Umbilical cord (tissue), 2 donors: ENCODE measurements around the gene MINK1. TPM values are rescaled to one million over a fixed set of nuclear protein-coding genes. Genes with fewer than 3 reads are reported as not detected.
"Not testable (repeated sequence)": the region's sequence is repeated elsewhere in the genome, so short reads cannot be mapped to it uniquely, and the experiment has no call there.

Experiments
- DNase-seq: peaks from one replicate; pipeline ENCODE4 v3.0.0-alpha.2; 2015; ENCODE audit warnings: low spot score
- total RNA-seq: library from RNA; depleted of rRNA; stranded (reverse); fragments of >200 nt; gene quantifications from one replicate; pipeline ENCODE4 v1.2.3, GENCODE V29; 2014; ENCODE audit warnings: low replicate concordance; ENCODE audit not compliant: insufficient read depth

The MINK1 gene
- total RNA-seq, 1 donor from 2014 or later, result 10.1 TPM

DNA sequence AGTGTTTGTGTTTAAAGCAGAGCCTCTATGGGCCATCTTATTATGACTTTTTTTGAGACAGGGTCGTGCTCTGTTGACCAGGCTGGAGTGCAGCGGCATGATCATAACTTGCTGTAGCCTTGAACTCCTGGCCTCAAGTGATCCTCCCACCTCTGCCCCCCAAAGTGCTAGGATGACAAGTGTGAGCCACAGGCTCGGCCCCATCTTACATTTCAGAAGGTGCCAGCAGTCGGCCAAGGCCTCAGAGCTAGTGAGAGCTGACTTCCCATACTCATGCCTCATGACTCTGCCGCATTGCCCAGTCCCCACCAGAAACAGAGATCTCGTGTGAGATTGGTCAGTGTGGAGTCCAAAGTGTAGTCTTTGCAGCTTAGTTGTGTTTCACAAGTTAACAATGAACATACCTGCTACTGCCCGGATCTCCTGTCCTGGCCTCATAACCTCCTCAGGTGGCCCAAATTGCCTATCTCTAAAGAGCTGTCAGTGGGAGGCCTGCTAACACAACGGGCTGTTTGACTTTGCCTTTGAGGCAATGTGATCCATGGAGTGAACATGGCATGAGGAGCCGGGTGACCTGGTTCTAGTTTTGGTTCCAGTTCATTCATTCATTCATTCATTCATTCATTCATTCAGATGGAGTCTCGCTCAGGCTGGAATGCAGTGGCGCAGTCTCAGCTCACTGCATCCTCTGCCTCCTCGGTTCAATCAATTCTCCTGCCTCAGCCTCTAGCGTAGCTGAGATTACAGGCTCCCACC is 13.7 kb downstream of the MINK1 start:
- no peak for DNase-seq

DNA sequence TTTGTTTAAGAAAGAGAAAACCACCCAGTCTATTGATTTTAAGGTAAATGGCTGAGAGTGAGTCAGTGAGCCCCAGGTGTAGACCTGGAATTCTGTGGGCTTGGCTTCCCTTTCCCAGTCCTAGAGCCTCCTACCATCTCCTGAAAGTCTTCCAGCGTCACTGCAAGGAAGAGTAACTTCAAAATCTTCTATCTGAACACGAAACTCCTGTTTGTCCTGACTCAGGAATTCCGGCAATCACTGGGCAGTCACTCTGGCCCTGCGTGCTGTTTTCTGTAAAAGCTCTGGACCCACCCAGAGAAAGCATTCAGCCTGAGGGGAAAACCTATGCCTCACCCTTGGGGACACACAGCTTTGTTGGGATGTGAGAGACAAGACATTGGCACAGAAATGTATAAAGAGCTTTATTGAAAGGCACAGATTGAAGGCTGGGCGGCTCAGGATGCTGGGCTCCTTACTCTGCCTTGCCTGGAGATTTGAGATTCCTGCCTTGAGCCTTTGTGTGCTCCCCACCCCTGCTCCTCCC is 15.9 kb downstream of the MINK1 start:
- DNase-seq, result peak; percentile 52

DNA sequence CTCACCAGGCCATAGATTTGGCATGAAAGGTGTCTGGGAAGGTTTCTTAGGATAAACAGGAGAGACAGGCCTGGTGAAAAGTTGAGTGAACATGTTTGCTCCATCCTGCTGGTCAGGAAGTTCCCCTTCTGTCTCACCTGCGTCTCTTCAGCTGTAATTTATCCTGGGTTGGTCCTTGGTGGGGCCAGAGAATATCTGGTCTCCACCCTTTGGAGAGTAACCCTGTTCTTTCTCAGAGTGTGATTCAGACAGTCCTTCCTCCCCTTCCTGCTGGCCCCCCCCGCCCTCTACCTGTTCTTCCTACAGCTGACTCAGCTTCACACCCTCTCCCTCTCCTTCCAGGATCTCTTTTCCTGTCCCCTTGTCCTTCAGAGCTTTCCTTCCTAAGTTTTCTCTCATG is 17.1 kb downstream of the MINK1 start:
- no peak for DNase-seq

DNA sequence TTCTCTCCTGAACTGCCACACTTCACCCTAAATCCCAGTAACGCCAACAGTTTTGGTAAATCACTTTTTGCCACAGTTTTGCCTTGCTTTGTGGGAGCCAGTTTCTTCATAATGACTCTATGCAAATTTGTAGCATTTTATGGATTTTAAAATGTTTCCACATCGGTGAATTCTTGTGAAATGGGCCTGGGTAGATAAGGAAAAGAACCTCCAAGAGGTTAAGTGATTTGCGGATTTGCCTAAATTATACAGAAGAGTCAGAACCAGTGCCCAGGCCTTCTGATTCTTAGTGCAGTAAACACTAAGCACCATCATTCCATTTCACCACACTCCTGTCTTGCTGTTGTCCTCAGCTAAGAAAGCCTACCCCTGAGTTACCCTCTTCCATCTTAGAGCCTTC is 17.9 kb downstream of the MINK1 start:
- DNase-seq, result no peak

DNA sequence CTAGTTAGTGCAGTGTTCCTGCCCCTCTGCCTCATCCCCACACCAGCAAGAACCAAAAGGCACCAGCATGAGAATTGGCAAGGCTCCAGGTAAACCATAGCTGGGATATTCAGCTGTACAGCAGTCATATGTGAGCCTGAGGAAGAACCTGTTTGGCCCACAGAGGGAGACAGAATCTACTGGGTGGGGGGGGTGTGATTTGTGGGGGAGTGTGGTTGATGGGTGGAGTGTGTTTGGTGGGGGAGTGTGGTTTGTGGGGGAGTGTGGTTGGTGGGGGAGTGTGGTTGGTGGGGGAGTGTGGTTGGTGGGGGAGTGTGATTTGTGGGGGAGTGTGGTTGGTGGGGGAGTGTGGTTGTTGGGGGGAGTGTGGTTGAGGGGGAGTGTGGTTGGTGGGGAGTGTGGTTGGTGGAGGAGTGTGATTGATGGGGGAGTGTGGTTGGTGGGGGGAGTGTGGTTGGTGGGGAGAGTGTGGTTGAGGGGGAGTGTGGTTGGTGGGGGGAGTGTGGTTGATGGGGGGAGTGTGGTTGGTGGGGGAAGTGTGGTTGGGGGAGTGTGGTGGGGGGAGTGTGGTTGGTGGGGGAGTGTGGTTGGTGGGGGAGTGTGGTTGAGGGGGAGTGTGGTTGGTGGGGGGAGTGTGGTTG is 19.5 kb downstream of the MINK1 start:
- no peak for DNase-seq

DNA sequence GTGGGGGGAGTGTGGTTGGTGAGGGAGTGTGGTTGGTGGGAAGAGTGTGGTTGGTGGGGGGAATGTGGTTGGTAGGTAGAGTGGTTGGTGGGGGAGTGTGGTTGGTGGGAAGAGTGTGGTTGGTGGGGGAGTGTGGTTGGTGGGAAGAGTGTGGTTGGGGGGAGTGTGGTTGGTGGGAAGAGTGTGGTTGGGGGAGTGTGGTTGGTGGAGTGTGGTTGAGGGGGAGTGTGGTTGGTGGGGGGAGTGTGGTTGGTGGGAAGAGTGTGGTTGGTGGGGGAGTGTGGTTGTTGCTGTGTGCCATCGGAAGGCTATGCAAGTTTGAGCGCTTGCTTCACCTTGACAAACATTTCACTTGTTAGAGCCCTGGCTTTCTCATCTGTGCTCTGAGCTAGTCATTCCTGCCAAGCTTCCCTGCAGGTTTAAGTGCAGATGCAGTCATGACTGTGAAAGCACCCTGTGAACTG is 20.1 kb downstream of the MINK1 start:
- no peak for DNase-seq

DNA sequence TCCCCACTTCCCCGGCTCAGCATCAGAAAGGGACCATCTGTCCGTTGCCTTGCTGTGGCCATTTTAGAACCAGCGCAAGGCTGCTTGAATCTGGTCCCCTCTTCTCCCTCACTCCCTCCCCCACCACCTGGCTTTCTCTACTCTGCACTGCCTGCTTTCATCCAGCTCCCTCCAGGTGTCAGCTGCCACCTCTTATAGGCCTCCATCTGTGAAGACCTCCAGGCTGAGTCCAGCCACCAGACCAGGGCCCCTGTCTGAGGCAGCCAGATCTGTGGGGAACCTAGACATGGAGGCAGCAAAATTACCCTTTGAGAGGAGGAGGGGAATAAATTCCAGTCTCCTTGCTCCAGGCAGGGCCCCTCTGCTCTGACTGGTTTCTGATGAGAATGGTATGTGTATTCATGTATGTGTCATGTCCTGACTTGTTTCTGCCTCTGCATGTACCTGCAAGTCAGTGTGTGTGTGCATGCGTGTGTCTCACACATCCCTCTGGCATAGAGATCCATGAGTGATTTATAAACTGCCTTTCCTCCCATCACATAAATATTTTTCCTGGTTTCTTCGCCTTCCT is 21.1 kb downstream of the MINK1 start:
- peak; percentile 82 for DNase-seq

DNA sequence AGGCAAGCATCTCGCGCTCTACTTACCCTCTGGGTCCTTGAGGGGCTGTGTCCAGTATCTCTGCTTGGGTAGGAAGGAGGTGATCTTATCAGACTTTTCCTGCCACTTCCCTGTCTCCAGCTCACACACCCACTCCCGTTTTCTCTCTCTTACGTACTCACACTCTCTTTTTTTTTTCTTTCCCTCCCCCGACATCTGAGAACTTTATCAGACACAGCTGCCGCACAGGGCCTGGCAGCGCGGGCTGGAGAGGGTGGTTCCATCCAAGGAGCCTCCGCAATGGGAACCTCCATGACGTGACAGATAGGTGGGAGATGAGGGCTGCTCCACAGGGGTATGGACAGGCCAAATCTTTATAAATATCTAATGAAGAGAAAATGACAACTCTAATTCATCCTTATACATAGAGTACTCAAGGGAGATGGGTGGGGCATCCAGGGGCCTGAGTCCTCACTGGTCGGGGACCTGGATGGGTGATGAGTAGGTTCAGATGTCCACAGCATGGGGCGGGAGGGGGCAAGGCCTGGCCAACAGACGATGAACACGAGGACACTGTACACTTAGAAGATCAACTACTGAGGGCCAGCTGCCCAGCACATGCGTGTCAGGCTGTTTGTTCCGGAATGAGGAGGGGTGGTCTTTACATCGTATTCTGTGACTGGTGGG is 23.3 kb downstream of the MINK1 start:
- DNase-seq, result no peak

DNA sequence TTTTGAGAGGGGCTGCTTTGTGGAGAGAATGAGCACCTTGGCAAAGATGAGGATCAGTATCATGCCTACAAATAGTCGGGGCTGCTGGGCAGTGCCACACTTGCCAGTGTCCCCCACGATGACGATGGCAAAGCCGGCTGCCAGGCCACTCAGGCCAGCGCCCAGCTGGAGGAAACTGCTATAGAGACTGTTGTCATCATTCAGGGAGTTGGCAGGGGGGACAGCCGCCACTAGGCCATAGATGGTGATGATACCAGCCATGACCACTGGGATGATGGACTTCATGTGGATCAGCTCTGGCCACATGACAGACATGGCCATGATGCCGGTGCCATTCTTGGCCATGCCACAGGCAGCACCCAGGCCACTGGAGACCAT is 23.8 kb downstream of the MINK1 start:
- no peak for DNase-seq

DNA sequence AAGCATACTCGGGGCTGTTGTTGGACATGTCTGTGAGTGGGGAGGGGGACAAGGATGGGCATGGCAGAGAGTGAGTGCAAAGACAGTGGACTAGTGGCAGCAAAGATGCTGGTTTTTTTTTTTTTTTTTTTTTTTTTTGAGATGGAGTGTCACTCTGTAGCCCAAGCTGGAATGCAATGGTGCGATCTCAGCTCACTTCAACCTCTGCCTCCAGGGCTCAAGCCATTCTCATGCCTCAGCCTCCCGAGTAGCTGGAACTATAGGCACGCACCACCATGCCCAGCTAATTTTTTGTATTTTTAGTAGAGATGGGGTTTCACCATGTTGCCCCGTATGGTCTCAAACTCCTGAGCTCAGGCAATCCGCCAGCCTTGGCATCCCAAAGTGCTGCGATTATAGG is 24.2 kb downstream of the MINK1 start:
- DNase-seq, result not testable (repeated sequence)

DNA sequence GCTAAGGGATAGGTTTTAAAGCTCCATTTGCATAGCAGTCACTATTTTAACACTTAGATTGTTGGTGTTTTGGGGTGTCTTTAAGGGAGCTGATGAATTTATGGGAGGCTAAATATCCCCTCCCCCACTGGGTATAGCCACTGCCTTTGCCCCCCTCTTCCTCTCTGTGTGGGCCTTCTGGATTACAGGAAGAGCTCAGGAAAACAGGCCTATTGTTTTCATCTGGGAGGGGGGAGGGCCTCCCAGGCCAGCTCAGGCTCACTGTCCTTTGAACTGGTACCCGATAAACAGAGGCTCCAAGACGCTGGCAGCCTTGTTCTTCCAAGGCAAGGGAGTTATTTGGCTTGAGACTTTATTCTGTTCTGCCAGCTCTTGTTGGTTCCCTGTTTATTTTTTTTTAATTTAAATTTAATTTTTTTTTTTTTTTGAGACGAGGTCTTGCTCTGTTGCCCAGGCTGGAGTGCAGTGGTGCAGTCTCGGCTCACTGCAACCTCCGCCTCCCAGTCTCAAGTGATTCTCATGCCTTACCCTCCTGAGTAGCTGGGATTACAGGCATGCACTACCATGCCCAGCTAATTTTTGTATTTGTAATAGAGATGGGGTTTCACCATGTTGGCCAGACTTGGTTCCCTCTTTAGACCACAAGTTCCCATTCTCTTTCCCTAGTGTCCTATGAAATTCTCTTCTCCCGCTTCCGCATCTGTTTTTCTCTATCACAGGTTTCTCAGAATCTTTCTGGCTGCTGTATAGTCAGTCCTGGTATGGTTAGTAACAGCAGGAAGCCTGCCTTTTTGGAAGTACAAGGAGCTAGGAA is 25.1 kb downstream of the MINK1 start:
- no peak for DNase-seq

DNA sequence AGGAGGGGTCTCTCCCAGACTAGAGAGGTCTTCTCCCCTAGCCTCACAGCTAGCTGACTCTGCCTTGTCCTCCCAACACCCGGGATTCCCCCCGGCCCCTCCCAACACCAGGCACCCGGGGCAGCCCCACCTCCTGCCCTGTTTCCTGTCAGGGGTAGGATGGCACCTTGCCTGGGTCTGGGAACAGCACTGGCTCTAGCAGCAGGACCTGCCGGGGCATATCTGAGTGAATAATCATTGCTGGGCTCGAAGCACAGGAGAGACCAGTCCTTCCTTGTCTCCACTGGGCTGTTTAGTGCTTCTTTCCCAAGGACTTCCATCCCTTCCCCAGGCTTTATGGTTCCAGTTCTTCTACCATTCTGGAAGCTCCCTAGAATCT is 25.7 kb downstream of the MINK1 start:
- DNase-seq, result peak; percentile 47

DNA sequence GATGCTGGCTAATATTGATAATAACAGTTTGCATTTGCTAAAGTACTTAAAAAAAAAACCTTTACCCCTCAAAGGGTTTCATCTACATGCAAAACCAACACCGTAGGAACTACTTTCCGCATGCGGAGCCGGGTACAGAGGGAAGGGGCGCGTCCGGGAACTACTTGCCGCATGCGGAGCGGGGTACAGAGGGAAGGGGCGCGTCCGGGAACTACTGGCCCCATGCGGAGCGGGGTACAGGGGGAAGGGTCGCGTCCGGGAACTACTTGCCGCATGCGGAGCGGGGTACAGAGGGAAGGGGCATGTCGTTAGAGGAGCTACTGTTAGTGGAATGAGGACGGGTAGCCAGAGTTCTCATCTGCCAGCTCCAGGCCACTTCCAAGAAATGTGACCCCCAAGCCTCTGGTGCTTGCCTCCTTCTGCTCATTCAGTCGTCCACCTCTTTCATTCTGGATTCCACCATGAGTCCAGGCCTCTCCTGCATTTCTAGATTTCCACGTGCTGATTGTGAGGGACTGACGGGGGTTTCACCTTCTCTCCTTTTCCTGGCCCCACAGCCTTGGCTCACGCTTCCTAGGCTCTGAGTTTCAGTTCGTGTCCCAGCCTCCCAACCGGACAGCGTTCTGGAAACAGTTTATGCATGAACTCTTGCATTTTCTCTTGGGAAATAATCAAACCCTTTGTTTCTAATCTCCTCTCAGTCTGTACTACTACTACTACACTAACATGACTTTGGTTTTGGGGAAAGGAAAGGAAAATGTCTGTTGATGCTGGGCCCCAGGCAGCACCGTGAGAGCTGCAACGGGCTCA is 26.9 kb downstream of the MINK1 start:
- DNase-seq, result no peak

DNA sequence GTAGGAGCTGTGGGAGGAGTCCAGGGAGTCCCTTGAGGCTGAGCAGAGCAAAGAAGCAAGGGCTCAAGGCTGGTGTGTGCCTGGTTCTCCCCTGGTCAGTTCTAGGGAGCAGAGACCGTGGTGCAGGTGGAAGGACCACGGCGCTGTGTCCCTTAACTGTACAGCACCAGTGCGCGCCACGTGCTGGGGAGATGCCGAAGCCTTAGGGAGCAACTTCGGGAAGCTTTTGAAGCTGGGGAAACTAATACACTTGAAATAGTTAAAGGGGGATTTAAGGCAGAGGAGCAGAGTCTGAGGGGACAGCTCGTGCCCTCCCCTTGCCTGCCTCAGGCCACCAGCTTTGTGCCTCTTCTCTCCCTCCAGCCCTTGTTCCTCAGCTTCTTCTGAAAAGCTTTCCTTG is 27.5 kb downstream of the MINK1 start:
- no peak for DNase-seq

DNA sequence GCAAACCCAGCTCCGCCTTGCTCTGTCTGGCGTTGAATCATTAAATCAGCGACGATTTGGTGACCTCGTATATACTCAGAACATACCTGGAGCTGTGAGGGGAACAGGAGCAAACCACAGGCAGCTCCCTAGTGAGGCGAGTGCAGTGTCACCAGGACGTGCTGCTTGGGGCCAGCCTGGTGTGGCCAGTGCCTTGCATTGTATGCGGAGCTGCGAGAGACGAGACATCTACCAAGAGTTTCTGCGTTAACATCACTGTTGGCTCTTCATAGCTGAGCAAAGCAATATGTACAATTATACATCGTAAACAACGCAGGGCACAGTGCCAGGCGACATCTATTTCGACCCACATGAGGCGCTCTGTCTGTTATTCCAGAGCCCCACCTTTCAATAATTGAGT is 27.9 kb downstream of the MINK1 start:
- no peak for DNase-seq

DNA sequence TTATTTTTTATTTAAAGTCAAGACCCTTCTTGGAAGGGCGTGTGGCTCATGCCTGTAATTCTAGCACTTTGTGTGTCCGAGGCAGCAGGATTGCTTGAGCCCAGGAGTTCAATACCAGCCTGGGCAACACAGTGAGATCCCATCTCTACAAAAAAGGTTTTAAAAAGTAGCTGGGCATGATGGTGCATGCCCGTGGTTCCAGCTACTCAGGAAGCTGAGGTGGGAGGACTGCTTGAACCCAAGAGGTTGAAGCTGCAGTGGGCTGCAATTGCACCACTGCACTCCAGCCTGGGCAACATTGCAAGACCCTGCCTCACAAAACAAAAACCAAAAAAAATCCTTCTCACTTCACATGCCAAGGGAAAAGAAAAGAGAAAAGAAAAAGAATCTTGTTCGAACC is 29.6 kb downstream of the MINK1 start:
- DNase-seq, result no peak

DNA sequence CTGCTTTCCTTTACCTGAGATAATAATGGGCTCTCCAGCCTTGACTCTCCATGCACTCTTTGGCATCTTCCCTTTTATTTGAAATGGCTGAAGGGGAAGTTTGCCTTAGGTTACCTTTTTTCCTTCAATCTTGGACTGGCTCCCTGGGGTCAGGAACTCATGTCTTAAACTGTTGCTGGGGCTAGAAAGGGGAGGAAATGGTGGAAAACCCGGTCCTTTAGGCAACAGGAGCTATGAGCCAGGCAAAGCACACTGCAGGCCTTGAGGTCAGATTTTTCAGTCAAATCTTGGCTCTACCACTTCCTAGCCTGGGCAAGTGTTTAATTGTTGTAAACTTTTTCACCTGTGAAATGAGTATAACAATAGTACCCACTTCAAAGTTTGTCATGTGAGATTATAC is 30.2 kb downstream of the MINK1 start:
- no peak for DNase-seq

DNA sequence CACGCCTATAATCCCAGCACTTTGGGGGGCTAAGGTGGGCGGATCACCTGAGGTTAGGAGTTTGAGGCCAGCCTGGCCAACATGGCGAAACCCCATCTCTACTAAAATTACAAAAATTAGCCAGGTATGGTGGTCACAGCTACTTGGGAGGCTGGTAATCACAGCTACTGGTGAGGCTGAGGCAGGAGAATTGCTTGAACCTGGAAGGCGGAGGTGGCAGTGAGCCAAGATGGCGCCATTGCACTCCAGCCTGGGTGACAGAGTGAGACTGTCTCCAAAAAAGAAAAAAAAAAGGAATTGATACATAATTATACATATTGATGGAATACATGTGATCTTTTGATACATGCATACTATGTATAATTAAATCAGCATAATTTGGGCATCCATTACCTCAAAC is 34.4 kb downstream of the MINK1 start:
- not testable (repeated sequence) for DNase-seq

DNA sequence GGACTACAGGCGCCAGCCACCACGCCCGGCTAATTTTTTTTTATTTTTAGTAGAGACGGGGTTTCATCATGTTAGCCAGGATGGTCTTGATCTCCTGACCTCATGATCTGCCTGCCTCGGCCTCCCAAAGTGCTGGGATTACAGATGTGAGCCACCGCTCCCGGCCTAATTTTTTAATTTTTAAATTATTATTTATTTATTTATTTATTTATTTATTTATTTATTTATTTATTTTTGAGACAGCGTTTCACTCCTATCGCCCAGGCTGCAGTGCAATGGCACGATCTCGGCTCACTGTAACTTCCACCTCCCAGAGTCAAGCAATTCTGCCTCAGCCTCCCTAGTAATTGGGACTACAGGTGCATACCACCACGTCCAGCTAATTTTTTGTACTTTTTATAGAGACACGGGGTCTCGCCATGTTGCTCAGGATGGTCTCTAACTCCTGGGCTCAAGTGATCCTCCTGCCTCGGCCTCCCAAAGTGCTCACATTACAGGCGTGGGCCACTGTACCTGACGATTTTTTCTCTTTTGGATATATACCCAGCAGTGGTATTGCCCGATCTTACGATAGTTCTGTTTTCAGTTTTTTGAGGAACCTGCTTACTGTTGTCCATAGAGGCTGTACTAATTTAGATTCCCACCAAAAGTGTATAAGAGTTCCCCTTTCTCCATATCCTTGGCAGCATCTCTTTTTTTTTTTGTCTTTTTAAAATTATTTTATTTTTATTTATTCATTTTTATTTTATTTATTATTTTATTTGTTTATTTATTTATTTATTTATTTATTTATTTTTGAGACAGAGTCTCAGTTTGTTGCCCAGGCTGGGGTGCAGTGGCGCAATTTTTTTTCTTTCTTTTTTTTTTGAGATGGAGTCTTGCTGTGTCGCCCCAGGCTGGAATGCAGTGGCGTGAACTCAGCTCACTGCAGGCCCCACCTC is 36.2 kb downstream of the MINK1 start:
- not testable (repeated sequence) for DNase-seq
